NOMO-1 (cell line): ENCODE measurements around the gene GBGT1.
"Not testable (repeated sequence)": the region's sequence is repeated elsewhere in the genome, so short reads cannot be mapped to it uniquely, and the experiment has no call there.

Experiments
- DNase-seq, 2 experiments: peaks; one replicate each; lab custom pipeline; 2025; ENCODE audit not compliant: unreplicated experiment in 2 of 2; lab: John Stamatoyannopoulos, UW

Gene GBGT1

DNA sequence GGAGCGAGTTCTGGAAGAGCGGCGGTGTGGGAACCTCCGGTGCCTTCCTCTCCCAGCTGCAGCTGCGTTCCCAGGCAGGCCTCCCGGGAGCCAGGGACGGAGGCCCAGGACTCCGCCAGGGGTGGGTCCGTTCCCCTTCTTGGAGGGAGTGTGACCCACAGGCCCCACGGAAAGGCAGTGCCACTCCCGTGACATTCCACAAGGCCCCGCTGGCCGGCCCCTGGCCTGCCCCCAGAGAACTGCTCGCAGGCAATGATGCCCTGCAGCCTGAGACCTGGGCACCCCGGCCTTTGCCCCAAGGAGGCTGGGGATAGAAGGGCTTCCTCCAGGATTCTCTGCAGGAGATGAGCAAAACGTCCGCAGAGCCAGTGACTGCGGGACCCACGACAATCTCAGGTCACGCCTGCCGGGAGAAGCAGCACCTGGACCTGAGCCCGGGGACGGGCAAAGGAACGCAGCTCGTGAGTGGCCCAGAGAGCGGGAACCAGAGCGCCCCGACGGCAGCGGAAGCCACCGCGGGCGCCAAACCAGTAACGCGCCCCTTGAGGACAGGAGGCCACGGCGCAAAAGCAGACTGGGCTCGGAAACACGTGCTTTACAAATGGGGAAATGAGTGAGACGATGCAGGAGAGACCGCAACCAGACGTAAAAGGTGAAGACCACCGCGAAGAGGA lies 36.1 kb upstream of the GBGT1 start:
- DNase-seq: no peak

DNA sequence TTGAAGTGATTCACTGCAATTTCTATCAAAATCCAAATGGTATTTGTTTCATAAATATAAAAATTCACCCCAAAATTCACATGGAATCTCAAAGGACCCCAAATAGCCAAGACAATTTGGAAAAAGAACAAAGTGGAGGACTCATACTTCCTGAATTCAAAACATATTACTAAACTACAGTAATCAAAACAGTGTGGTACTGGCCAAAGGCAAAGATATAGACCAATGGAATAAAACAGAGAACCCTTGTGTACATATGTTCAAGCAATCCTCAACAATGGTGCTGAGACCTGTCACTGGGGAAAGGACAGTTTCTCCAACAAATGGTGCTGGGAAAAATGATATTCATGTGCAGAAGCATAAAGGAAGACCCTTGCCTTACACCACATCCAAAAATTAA lies 31.3 kb upstream of the GBGT1 start:
- no peak for DNase-seq

DNA sequence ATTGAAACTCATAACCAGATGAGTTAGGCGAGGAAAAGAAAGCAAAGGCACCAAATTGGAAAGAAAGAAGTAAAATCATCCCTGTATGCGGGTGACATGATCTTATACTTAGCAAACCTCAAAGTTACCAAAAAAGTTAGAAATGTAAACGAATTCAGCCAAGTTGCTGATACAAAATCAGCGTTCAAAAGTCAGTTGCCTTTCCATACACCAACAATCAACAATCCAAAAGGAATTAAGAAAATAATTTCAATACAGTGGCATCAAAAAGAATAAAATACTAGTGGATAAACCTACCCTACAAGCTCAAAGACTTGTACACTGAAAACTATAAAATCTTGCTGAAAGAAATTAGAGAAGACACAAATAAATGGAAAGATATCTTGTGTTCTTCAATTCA lies 30.9 kb upstream of the GBGT1 start:
- no peak for DNase-seq

DNA sequence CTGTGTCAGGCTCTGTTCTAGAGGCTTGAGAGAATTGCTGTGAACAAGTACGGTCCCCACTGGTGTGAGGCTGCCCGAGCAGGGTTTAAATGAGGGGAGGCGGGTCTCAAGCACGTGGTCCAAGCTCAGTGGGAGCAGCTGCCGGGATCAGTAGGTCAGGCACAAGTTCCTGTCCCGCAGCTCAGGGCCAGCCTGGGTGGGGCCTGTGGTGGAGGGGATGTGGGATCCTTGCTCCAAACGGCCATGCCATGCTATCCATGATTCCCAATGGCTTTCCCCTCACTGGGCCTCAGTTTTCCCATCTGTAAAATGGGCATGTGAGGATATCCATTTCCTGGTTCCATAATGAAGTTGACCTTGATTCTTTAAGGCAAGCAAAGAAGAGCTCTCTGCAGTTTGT lies 28.3 kb upstream of the GBGT1 start:
- DNase-seq: no peak

DNA sequence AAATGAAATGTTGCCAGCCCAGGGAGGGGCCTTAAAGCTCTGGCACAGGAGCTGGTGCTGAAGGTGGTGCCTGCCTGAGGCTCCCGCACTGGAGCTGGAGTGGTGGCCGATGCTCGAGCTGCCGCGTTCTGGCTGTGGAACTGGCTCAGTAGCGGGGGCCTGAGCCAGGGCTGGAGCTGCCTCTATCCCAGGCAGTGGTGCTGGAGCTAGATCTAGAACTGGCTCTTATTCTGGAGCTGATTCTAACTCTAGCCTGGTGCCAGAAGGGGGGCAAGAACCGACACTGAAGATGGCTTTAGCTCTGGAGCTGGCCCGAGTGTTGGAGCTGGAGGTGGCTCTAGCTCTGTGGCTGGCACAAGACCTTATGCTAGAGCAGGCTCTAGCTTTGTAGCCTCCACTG lies 26.1 kb upstream of the GBGT1 start:
- no peak for DNase-seq

DNA sequence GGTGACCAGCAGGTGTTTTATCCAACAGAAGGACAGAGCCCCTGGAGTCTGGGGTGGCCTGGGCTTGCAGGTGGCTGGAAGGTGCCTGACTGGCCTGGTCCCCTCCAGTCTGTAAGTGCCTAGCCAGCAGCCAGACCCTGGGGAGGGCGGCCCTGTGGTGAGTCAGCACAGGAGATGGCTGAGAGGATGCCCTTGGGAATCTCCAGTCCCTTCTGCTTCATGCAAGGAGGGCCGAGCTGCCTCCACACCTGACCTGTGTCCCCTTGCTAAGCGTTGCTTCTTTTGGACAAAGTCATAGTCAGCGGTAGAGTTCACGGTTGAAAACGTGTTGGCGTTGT lies 25.1 kb upstream of the GBGT1 start:
- DNase-seq: no peak

DNA sequence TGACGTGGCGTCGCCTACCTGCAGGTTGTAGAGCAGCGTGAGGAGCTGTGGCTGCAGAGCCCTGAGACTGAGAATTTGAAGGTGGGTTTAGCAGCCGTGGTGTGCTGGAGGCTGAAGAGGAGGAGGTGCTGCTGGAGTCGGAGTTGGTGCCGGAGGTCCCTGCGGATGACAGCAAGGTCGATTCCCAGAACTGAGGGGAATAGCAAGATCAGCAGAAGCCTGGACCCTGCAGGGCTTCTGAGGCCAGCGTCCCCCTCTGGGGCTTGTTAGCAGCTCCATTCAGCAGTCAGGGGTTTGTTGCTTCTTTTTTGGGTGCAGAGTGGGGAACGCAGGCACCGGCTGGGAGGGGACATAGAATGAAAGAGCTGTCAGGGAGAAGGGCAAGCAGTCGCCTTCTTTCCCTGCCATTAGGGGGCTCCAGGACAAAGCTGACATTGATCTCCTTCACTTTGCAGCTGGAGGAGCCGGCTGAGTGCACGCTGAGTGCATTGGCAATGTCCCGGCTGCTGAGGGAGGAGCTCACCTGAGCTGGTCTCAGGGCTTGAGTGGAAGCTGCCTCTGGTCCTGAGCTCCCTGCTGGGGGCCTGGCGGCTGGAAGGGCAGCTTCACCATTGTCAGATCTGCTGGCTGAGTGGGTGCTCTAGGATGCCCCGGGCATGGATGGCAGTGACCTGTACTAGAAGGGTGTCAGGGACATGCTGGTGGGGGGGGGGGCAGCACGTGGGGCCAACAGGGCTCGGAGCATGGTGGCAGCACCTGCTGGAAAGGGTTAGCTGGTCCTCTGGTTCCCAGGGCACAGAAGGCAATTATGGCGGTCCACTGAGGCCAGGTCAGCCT lies 24.5 kb upstream of the GBGT1 start:
- DNase-seq: no peak

DNA sequence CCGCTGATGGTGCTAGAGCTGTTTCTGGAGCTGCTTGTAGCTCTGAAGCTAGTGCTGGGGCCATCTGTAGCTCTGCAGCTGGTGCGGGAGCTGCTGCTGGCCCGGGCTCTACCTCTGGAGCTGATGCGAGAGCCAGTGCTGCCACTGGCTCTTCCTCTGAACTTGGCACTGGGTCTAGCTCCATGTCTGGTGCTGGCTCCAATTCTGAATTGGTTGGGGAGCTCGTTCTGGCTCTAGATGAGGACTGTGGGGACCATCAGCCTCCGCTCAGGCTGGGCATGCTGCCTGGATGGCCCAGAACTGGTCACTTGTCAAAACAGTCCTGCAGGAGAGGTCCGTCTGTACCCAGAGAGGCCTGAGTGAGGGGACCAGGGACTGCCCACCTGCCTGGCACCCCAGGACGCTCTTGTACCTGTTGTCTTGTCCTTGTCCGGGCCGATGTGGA lies 23.9 kb upstream of the GBGT1 start:
- no peak for DNase-seq

DNA sequence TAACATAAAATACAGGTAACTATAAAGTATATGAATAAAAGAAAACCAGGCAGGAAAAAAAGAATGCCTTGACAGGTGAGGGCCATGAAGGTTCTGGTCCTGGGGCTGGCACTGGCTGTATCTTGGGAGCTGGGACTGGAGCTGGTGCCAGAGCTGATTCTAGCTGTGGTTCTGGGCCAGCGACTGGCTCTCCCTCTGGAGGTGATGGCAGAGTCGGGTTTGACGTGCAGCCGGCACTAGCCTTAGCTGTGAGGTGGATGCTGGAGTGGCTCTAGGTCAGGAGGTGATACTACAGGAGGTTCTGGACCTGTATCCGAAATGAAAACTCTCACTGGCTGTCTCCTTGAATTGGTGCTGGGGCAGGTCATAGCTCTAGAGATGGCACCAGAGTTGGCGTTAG lies 23.0 kb upstream of the GBGT1 start:
- no peak for DNase-seq

DNA sequence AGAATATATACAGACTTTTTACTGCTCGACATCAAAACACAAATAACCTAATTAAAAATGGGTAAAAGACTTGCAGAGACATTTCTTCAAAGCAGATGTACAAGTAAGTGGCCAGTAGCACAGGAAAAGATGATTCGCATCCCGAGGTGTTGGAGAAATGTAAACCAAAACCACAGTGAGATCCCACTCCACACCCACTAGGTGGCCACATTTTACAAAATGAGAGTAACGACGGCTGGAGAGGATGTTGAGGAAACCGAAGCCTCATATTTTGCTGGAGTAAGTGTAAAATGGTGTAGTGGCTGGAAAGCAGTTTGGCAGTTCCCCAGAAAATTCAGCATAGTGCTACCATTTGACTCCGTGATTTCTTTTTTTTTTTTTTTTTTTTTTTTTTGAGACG lies 21.3 kb upstream of the GBGT1 start:
- DNase-seq: peak; percentile 65 to 67

DNA sequence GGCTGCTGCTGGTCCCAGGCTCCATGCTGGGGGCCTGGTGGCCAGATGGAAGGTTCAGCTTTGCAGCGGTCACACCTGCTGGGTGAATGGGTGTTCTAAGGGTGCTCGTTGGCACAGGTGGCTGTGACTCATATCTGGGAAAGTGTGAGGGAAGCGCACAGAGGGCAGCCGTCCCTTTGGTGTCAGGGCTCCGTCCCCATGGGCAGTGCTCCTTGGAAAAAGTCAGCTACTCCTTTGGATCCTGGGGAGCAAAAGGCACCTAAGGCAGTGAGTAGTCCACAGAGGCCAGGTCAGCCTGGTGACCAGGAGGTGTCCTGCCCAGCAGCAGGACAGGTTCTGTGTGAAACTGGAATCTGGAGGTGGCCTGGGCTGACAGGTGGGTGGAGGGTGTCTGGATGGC lies 18.4 kb upstream of the GBGT1 start:
- no peak for DNase-seq

DNA sequence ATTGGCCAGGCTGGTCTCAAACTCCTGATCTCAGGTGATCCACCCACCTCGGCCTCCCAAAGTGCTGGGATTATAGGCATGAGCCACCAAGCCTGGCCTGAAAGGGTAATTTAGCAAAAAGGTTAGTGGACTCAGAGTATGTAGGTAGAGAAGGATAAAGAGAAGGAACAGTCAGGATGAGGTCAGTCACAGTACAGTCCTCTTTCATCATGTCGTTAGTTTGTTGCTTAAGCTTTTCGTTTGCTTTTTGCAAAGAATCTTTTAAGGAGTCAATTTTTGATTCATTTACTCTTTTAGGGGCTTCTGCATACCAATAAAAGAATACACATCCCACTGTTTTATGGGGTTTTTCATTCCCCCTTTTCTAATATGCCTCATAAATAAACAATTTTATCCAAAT lies 17.8 kb upstream of the GBGT1 start:
- peak in 1 of 2 experiments; percentile 13 for DNase-seq

DNA sequence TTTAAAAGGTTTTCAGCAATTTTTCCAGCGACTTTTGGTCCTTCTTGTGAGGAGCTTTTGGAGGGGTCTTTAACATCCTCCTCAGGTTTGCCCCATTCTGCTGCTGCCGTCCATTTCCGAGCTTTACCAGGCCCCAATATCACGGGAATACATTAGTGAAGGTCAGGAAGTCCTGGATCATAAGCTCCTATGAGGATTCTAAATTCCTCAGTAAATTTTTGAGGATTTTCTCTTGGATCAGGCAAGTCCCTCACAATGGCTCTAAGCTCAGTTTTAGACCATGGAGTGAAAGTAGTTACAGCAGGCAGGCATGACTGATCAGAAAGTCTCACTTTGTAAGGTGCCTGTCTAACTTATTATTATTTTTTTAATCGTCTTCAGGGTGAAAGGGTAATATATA lies 17.2 kb upstream of the GBGT1 start:
- DNase-seq: no peak

DNA sequence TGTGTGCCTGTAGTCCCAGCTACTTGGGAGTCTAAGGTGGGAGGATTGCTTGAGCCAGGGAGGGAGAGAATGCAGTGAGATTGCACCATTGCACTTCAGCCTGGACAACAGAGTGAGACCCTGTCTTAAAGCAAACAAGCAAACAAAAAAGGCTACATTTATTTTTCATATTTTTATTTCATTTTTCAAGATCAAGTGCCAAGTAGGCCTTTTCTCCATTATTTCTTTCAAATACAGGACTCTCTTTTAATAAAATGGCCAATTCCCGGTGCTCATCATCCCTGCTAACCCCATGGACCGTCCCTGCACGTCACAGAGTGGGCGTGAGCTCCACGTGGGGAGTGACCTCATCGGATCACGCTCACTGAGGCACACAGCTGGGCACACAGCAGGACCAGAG lies 9.3 kb upstream of the GBGT1 start:
- DNase-seq: no peak

DNA sequence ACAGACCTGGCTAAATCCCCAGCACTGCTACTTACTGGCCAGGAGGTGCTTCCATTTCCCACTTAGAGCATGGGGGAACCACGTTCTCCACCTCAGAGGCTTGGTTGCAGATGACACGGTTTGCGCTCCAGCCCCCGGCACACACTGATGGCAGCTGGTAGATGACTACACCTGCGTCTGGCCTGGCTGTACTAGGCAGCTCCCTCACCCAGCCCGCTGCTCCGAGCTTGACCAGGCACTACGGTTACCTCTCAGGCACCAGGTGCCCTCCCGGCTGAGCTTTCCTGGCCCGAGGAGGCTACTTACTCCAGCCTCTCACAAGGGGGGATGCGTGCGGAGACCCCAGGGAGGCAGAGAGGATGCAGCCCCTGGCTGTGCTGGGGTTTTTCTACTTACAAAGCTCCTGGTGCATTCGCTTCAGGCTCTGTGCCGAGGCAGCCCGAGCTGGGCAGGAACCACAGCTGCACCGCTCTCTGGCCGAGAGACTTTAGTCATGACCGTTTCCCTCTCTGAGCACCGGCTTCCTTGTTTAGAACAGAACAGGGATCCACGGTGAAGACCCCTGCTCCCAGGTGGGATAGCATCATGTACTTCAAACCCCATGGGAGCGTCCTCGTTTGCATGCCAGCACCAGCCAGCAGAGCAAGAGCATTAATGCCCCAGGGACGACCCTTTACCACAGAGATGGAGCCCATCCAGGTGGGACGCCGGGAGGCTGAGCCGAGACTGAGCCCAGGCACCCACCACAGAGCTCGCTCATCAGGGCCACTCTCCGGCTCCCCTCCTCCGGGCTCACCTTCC lies 7.6 kb upstream of the GBGT1 start:
- no peak for DNase-seq

DNA sequence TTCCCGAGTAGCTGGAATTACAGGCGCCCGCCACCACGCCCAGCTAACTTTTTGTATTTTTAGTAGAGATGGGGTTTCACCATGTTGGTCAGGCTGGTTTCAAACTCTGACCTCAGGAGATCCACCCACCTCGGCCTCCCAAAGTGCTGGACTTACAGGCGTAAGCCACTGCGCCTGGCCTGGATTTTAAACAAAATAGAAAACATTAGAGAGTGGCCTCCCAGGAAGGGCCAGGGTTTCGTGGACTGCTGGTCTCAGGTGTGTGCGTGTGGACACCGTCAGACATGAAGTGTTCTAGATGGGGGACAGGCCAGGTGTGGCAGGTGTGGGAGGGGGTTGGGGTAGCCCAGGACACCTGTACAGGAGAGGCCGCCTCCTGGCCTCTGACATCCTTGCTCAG lies 7.0 kb upstream of the GBGT1 start:
- no peak for DNase-seq

DNA sequence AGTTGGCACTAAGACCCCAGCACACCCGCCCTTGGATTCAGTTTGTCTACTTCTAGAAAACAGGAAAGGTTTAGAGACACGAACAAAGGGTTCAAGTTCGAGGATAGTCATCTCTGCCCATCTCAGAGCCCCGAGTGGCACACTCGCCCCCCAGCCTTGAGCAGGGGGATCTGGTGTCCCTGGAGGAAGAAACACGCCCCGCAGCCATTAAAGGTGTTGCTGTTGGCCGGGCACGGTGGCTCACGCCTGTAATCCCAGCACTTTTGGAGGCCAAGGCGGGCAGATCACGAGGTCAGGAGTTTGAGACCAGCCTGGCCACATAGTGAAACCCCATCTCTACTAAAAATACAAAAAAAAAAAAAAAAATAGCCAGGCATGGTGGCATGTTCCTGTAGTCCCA lies 6.0 kb upstream of the GBGT1 start:
- not testable (repeated sequence) for DNase-seq

DNA sequence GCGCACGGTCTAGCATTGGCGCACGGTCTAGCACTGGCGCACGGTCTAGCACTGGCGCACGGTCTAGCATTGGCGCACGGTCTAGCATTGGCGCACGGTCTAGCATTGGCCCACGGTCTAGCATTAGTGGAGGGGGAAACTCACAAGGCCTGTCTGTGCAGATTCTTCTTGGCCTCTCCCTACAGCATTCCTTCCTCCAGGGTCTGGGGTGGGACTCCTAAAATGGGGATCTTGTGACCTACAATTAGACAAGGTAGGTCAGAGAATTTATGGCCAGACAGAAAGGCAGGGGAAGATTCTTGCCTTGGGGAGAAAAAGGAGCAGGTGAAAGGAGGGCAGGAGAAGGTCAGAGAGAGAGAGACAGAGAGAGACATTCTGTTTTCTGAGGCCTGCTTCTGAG lies 5.4 kb upstream of the GBGT1 start:
- no peak for DNase-seq

DNA sequence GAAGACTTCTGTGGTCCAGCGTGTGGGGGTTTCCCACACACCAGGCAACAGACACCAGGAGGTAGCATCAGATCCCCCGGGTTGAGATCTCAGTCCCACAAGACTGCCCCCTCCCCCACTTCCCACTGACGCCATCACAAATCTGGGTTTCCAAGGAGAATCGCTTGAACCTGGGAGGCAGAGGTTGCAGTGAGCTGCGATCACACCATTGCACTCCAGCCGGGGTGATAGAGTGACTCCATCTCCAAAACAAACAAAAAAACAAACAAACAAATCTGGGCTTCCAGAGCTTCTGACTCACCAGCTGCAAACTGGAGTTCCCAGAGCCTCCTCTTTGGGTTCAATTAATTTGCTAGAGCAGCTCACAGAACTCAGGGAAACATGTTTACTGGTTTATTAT lies 4.7 kb upstream of the GBGT1 start:
- no peak for DNase-seq

DNA sequence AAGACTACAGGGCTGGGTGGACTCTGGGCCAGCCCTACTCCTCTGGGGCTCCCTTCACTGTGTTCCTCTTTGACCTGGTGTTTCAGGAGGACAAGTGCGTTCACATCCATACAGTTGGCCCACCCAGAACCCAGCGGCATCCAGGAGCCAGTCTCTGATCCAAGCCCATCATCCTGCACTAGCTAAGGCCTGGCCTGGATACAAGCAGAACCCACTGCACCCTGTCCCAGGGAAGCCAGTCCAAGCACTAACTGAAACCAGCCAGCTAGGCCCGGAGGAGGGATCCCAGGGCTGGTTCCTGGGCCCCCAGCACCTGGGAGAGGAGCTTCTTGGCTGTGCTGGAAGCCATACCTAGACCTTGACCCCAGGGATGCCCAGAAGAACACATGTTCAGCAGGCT lies 4.1 kb upstream of the GBGT1 start:
- no peak for DNase-seq

DNA sequence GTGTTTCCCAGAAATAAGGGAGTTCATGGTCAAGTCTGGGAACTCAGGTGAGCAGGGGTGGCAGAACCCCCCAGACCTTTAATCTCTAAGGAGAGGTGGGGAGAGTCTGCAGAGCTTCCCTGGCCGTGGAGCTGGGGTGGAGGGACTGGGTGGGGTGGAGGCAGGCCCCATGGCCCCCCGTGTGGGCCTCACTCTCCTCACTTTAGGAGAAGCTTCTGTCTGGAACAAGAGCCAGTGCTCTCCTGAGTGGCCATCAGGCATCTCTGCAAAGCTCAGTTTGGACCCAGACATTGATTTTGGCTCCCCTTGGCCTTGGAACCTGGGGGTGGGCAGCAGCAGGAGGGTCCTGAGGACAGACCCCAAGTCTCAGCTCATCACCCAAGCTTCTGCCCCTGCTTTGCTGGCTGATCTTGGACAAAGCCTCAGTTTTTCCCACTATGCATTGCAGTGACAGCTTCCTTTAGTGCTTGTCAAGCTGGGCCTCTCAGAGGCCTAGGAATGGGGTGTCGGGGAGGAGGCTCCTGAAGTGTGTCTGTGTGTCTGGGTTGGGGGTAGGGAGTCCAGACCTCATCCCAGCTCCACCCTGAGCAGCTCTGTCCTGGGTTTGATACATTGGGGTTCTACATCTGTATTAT lies 3.5 kb upstream of the GBGT1 start:
- DNase-seq: no peak
